Measurements from ENCODE around the gene GPR33. TPM values are rescaled to one million over a fixed set of nuclear protein-coding genes. Genes with fewer than 3 reads are reported as not detected.

The GPR33 gene
- total and polyA plus RNA-seq, 8 donors = not detected

DNA sequence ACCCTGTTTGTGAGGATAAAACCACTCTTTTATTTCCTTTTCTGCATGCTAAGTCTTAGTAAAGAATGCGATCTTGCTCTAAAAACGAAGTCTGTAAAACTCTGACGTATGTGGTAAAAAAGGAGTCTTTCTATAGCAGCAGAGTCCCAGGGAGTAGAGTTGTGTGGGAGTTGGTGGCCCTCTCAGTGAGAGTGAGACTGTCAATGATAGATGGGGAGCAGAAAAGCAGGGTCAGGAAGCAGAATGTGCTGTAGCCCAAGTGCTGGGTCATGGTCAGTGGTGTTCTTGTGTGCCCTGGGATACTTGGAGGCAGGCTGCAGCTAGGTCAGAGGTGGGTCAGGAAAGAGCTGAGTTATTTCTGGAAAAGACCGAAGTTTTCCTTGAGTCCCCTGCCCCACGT, 20.3 kb upstream of the GPR33 start:
- Histone ChIP-seq H3K27ac (no peak overlapping the region), H3K36me3 (no peaks in the 10 kb centered on the region), H3K9me3 (no peaks in the 10 kb centered on the region), H3K27me3 (no peaks in the 10 kb centered on the region), H3K4me1 (peaks cover 0 to 8% (median 0%) of the 10 kb centered on the region in 4 donors), H3K4me3 (no peak overlapping the region)
- WGBS, 5 donors = 60 to 70% (median 63%) methylated on average over 5 of the region's 5 CpGs
- peak in 1 of 2 donors; percentile 7 for DNase-seq
- intact Hi-C loops (cut with DNase I; ENCODE audit: low total_unique reads) = no loop called here
- TF ChIP-seq, protein P1, sequence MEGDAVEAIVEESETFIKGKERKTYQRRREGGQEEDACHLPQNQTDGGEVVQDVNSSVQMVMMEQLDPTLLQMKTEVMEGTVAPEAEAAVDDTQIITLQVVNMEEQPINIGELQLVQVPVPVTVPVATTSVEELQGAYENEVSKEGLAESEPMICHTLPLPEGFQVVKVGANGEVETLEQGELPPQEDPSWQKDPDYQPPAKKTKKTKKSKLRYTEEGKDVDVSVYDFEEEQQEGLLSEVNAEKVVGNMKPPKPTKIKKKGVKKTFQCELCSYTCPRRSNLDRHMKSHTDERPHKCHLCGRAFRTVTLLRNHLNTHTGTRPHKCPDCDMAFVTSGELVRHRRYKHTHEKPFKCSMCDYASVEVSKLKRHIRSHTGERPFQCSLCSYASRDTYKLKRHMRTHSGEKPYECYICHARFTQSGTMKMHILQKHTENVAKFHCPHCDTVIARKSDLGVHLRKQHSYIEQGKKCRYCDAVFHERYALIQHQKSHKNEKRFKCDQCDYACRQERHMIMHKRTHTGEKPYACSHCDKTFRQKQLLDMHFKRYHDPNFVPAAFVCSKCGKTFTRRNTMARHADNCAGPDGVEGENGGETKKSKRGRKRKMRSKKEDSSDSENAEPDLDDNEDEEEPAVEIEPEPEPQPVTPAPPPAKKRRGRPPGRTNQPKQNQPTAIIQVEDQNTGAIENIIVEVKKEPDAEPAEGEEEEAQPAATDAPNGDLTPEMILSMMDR (IDR thresholded peaks at IDR 0.05) = no peak
- TF ChIP-seq POLR2AphosphoS5 (IDR thresholded peaks at IDR 0.05) = no peak
- TF ChIP-seq EP300 (IDR thresholded peaks at IDR 0.05) = no peak
- TF ChIP-seq POLR2A (IDR thresholded peaks at IDR 0.05) = no peak

DNA sequence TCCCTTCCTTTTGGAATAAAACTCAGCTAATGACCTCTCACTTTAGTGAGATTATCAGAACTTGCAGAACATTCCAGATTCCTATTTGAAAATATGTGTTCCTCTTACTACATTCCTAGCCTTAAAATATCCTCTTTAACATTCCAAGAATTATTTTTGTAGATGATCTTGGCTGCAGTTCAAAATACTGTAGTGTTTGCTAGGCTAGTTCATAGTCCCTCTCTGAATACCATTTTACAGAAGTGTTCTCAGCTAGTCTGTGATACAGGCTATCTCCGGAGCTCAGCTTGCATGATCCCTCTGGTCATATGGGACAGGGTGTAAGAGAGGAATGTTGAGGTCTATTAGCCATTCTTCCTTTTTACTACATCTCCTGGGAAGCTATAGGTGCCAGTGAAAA, 17.6 kb upstream of the GPR33 start:
- H3K27me3 ChIP-seq = no peaks in the 10 kb centered on the region
- TF ChIP-seq POLR2AphosphoS5 (IDR thresholded peaks at IDR 0.05) = no peak
- TF ChIP-seq POLR2A (IDR thresholded peaks at IDR 0.05) = no peak
- TF ChIP-seq, protein P1 (IDR thresholded peaks at IDR 0.05) = no peak
- no peak for TF ChIP-seq EP300 (IDR thresholded peaks at IDR 0.05)
- H3K4me3 ChIP-seq = no peak overlapping the region
- H3K4me1 ChIP-seq = peaks cover 0 to 8% (median 0%) of the 10 kb centered on the region in 4 donors
- H3K27ac ChIP-seq = no peak overlapping the region
- peak in 1 of 2 donors; percentile 47 for DNase-seq
- H3K36me3 ChIP-seq = no peaks in the 10 kb centered on the region
- intact Hi-C loops (cut with DNase I; ENCODE audit: low total_unique reads) = no loop called here
- H3K9me3 ChIP-seq = no peaks in the 10 kb centered on the region
- 42 to 78% (median 65%) methylated on average over 1 of the region's 1 CpG for WGBS, 5 donors

- no peaks in the 10 kb centered on the region for H3K27me3 ChIP-seq
- 58 to 75% (median 68%) methylated on average over 2 of the region's 2 CpGs for WGBS, 5 donors
- DNase-seq = no peak
- TF ChIP-seq, protein P1 (IDR thresholded peaks at IDR 0.05) = no peak
- TF ChIP-seq POLR2AphosphoS5 (IDR thresholded peaks at IDR 0.05) (no peak), EP300 (IDR thresholded peaks at IDR 0.05) (no peak), POLR2A (IDR thresholded peaks at IDR 0.05) (no peak)
- H3K9me3 ChIP-seq = peaks cover 0 to 7% (median 1%) of the 10 kb centered on the region in 4 donors
- H3K4me3 ChIP-seq = no peak overlapping the region
- no peak overlapping the region for H3K27ac ChIP-seq
- intact Hi-C loops (cut with DNase I; ENCODE audit: low total_unique reads) = no loop called here
- H3K4me1 ChIP-seq = peaks cover 0 to 8% (median 0%) of the 10 kb centered on the region in 4 donors
- H3K36me3 ChIP-seq = no peaks in the 10 kb centered on the region
Measured at GRCh38 chr14:31501870-31502269, 14.0 kb upstream of the GPR33 start.

DNA sequence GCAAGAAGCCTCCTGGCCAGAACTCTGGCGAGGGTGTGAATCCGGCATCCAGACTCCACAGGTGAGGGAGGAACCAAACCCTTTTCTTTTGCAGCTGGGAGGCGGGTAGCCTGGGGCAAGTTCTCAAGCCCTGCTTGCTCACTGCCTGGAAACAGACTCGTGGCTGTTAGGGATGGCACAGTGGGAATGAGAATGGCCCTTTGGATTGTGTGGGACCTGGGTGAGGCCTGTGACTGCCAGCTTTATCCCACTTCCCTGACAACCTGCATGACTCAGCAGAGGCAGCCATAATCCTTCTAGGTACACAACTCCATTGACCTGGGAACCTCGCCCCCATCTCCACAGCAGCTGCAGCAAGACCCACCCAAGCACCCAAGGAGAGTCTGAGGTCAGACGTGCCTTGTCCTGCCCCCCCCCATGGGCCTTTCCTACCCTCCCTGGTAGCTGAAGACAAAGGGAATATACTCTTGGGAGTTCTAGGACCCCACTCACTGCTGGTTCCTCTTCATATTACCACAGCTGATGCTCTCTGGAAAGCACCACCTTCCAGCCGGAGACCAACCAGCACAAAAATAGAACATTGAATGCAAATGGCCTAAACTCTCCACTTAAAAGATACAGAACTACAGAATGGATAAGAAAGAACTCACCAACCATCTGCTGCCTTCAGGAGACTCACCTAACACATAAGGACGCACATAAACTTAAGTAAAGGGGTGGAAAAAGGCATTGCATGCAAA, 5.1 kb upstream of the GPR33 start:
- no peak for DNase-seq
- Histone ChIP-seq H3K27me3 (no peaks in the 10 kb centered on the region), H3K9me3 (peaks cover 0 to 6% (median 0%) of the 10 kb centered on the region in 4 donors), H3K27ac (no peak overlapping the region), H3K36me3 (no peaks in the 10 kb centered on the region), H3K4me1 (no peaks in the 10 kb centered on the region), H3K4me3 (no peak overlapping the region)
- TF ChIP-seq POLR2A (IDR thresholded peaks at IDR 0.05) (no peak), POLR2AphosphoS5 (IDR thresholded peaks at IDR 0.05) (no peak), EP300 (IDR thresholded peaks at IDR 0.05) (no peak)
- TF ChIP-seq, protein P1 (IDR thresholded peaks at IDR 0.05) = no peak
- intact Hi-C loops (cut with DNase I; ENCODE audit: low total_unique reads) = no loop called here
- WGBS, 5 donors = 78 to 93% (median 87%) methylated on average over 8 of the region's 8 CpGs
